Measurements from ENCODE around the gene COL4A1.
"Not testable (repeated sequence)": the region's sequence is repeated elsewhere in the genome, so short reads cannot be mapped to it uniquely, and the experiment has no call there.

The COL4A1 gene

DNA sequence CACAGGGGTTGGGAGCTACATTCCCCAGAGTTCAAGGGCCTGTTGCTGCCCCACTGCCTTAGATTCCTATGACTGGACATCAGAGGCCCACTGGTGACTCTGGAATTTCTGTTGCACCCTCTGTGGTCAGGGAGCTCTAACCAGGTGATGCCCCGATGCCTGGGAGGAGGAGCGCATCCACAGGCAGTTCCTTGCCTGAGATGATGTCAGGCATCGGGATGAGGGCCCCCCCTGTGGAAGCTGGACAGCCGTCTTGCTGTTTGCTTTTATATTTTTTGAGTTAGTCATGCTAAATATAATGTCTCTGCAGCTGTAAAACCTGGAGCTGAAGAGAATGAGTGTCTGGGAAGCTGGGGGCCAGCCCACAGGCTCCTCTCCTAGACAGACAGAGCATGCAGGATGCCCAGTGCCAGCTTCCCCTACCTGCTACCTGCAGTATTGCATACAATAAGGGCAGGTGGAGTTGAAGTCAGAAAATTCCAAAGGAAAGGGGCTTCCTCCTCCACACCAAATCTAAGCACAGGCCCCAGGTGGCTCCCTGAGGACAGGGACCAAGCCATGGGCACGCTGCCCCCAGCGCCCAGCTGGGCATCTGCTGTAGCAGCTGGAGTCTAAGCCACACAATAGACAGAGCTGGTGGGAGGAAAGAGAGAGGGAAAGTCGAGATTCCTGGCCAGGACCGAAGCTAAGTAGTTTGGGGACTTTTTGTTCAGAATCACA lies 16.4 kb upstream of the COL4A1 start:
- no peak for DNase-seq (ENCODE audit: low spot score)

DNA sequence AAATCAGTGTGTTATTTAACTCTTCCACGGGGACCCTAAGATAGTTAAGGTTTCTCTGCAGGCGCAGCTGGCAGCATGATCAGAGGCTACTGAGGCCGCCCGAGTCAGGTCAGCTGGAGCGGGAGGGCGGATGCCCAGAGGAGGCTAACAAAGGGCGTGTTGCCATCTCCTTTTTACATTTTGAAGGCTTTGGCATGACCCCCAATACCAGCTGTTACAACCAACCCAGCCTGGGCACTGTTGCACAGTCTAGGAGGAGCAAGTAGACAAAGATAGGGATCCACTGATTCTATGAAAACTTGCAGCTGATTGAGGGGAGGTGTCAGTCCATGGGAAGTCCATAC lies 15.8 kb upstream of the COL4A1 start:
- DNase-seq (ENCODE audit: low spot score), result no peak

DNA sequence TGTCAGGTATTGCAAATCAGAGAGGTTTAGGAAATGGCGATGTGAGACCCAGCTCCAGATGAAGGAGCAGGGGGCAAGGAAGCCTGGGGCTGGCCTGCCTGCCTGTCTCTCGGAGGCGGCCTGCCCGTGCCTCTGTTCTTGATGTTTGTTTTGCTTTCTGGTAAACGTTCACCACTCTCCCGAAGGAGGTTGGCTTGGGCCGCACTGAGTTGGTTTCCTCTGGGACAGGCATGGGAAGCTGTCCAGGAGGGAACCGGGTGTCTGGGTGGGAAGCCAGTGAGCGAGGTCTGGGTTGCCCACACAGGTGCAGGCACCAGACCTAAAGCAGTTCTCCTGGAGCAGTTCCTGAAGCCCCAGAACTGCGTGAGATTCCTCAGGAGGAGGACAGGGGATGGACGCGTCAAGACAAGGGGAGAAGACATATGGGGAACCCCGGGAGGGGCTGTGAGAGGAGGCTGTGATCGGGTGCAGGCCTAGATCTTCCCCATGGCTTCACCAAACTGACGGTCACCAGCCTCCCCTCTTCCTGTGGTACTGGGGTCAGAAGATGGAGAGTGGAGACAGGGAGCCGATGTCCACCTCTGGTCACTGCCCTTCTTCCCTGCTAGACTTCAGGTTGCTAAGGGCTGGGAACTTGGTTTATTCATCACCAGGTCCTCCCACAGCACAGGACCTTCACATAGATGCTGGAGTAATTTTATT lies 15.3 kb upstream of the COL4A1 start:
- no peak for DNase-seq (ENCODE audit: low spot score)

DNA sequence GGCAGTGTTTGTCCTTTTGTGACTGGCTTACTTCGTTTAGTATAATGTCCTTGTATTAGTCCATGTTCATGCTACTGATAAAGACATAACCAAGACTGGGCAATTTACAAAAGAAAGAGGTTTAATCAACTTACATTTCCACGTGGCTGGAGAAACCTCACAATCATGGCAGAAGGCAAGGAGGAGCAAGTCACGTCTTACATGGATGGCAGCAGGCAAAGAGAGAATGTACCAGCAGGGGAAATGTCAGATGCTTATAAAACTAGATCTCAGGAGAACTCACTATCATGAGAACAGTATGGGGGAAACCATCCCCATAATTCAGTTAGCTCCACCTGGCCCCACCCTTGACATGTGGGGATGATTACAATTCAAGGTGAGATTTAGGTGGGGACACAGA lies 14.6 kb upstream of the COL4A1 start:
- DNase-seq (ENCODE audit: low spot score), result not testable (repeated sequence)

DNA sequence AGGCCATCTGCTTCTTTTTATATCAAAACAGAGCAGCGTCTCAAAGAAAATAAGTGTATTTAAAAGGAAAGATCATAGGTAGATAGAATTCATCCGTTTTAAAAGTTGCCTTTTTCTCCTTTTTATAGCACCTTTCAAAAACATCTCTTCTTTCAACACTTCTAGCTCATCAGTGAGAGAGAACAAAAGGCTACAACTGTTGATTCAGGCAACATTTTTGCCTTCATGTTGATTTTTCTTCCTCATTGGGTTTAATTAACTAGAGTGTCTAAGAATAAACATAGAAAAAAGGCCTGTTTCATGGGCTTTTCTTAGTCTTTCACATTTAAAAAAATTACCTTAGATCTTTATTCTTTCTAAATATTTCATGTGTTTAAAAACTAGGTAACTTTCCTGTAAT lies 13.7 kb upstream of the COL4A1 start:
- DNase-seq (ENCODE audit: low spot score), result no peak

DNA sequence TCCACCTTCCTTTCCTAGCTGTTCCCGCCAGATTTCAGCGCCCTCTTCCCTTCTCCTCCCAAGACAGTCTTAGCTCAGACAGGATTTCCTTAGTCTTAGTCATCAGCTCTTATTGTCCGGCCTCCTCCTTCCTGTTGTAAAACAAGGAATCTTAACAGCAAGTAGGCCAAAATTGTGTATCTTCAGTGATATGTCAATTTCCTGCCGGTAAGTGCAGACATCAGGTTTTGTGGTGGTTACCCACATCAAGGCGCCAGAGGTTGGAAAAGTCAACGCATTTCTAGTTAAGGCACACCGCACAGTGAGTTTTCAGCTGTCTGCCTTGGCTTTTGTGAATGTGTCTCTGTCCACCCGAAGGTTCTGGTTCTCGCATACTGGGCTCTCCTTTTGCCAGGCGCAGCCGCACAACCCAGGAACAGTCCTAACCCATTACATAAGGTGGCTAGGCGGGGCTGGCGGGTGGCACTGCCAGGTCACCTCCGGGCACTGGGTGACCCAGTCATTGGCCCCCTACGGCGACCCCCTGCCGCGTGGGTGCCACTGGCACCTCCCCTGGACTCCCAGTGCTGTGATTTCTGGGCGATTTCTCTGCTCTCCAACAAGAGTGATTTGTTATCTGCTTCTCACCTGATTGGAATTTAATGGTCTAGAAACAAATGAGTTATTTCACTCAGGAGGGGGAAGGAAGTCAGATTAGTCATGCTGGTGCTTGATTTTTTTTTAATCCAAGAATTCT lies 13.0 kb upstream of the COL4A1 start:
- DNase-seq (ENCODE audit: low spot score), result no peak

DNA sequence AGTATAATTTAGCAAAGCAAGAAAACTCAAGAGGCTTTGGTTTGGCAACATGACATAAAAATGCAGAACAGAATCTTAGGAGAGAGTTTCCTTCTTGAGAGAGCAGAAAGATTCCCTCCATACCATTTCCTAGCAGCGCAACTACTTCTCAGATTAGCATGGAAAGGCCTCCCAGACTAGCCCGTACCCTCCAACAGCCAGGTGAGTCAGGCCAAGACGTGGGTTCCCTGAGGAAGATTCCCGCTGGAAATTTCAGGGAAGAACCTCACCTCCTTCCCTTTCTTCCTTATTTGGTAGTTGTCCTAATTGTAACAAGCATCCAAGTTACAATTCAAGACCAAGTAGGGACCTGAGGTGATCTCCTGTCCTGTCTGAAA lies 12.4 kb upstream of the COL4A1 start:
- no peak for DNase-seq (ENCODE audit: low spot score)

DNA sequence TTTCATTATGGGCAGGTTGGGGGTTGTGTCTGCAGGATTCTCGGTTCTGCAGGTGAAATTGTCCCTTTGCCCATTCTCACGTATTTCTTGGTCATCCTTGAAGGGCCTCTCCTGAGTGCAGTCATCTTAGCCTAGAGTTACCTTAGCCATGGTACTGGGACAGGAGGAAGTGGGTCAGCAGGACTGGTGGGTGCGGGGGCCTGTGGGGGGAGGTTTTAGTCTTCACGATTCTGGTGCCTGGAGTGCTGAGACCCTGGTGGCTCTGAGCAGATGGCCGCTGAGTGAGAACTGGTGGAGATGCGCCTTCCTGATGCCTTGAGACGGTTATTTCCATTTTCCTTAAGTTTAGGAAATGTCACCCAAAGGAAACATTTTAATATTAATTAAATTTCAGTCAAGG lies 12.0 kb upstream of the COL4A1 start:
- no peak for DNase-seq (ENCODE audit: low spot score)

DNA sequence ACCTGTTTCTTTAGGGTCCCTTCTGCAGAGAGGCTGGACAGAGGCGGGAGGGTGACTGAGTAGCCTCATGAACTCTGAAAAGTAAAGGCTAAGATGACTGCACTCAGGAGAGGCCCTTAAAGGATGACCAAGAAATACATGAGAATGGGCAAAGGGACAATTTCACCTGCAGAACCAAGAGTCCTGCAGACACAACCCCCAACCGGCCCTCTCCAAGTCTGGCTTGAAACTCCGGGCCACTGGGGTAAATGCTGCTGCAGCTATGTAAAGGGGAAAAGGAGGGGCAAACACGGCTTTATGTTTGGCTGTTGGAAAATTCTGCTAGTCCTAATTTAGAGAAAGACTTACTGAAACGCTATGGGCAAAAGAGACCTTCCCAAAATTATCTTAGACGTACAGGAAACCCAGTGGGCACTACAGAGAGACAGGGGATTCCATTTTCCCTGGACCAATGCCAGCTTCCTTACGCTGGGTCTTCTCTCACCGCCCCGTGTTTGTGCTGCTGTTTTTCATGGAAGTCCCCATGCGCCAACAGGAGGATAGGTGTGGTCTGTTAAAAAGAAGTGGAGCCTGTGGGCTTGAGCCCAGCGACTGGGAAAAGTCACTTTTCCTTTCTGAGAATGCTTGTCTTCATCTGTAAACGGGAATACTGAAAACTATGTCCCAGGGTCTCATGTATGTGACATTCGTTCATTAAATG lies 10.7 kb upstream of the COL4A1 start:
- no peak for DNase-seq (ENCODE audit: low spot score)

DNA sequence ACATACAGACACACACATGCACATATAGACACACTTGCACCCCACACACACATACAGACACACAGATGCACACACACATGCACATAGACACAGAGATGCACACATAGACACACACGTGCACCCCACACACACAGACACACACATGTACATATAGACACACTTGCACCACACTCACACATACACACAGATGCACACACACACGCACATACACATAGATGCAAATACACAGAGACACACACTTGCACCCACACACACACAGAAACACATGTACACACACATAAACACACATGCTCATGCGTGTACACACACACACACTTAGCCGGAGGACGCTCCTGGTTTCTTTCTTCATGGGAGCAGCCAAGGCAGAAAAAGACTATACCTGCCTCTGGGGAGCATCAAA lies 10.1 kb upstream of the COL4A1 start:
- DNase-seq (ENCODE audit: low spot score), result no peak

DNA sequence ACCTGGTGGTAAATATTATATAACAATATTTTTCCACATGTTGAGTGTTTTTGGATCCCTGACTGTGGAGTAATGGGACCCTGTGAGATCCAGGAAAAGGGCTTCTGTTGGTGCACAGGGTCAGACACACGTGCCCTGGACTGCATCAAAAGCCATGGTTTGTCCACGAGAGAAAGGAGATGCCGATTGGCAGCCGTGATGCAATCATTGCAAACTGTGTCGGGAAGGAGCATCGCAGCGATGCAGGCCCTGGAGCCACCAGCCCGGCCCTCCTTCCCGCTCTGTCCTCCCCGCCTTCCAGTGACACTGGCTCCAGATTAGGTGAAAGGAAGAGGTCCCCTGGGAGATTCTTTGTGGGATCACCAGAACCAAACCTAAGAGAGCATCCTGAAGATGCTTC lies 9.2 kb upstream of the COL4A1 start:
- DNase-seq (ENCODE audit: low spot score), result no peak

DNA sequence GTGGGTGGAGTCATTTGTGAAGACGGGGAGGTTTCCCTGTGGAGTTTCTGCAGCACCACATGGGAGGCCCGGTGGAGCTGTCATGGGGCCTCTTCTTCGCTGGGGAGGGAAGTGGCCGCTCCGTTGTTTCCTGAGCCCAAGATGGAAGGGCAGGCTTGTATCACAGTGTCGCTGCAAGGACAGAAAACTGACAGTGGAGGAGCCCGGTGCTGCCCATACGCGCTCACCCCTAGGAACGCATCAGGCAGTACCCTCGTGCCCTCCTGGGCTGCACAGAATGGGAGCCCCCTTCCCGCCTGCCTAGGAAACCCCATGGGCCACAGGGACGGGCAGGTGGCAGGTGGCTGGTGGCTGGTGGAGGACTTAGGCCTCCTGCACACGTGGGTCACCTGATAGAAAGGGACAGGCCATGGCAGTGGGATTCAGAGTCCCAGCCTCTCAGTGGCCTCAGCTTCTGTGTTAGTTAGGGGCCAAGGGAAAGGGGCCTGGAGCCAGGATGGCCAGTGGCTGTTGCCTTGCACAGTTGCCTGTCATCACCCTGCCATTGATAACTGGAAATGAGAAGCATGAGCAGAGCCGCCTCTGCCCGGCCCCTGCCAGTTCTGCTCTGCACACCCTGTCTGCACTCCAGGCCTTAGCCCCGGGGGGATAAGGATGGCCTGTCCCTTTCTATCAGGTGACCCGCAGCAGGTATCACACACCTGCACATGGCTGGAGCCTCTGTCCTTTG lies 7.7 kb upstream of the COL4A1 start:
- DNase-seq (ENCODE audit: low spot score), result no peak

DNA sequence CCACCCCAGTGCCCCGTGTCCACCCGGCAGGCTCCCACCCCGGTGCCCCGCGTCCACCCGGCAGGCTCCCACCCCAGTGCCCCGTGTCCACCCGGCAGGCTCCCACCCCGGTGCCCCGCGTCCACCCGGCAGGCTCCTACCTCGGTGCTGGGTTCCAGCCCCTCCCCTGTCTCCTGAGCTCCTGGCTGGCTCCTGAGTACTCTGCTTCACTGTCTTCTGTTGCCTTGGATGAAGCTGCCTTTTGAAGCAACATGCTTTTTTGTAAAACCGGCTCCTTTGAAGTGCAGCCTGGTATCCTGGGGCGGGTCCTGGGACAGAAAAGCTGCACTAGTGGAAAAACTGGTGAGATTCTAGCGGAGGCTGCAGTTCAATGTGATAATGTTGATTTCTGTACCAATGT lies 6.8 kb upstream of the COL4A1 start:
- DNase-seq (ENCODE audit: low spot score), result not testable (repeated sequence)

DNA sequence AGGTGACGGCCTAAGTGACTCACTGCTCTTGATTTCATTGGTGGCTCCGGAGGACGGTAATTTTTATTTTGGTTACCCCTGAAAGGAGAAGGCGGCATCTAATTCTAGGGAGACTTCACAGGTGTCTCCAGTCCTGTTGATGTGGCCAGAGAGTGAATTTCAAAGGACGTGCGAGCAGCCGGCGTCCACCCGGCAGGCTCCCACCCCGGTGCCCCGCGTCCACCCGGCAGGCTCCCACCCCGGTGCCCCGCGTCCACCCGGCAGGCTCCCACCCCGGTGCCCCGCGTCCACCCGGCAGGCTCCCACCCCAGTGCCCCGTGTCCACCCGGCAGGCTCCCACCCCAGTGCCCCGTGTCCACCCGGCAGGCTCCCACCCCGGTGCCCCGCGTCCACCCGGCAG lies 6.3 kb upstream of the COL4A1 start:
- not testable (repeated sequence) for DNase-seq (ENCODE audit: low spot score)

DNA sequence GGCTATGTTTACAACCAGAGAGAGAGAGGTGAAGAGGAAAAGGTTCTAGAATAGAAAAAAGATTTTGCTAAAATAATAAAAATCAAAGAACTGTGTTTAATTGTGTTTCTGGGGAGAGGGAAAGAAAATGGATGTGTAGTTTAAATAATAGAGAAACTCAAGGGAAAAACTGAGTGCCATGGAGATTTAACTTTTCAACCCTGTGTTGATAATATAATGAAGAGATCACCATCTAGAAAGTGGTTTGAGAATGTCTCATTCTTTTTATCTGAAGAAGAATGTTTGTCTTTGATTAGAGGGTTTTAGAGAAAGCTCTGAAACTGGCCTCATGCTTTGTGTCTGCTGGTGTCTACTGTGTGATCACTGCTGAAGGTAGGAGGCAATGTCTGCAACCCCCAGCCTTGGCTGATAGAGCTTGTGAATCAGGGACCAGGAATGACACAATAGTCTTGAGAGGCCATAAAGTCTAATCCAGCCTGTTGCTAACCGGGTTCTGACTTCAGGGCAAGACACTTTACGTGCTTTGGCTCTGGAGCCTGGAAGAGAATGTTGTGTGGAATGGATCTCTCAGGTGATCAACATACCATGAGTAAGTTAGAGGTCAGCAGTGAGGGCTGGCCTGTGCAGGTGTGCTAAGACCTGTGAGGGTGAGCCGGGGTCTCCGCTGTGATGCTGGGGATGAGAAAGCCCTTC lies 5.5 kb upstream of the COL4A1 start:
- DNase-seq (ENCODE audit: low spot score), result no peak

DNA sequence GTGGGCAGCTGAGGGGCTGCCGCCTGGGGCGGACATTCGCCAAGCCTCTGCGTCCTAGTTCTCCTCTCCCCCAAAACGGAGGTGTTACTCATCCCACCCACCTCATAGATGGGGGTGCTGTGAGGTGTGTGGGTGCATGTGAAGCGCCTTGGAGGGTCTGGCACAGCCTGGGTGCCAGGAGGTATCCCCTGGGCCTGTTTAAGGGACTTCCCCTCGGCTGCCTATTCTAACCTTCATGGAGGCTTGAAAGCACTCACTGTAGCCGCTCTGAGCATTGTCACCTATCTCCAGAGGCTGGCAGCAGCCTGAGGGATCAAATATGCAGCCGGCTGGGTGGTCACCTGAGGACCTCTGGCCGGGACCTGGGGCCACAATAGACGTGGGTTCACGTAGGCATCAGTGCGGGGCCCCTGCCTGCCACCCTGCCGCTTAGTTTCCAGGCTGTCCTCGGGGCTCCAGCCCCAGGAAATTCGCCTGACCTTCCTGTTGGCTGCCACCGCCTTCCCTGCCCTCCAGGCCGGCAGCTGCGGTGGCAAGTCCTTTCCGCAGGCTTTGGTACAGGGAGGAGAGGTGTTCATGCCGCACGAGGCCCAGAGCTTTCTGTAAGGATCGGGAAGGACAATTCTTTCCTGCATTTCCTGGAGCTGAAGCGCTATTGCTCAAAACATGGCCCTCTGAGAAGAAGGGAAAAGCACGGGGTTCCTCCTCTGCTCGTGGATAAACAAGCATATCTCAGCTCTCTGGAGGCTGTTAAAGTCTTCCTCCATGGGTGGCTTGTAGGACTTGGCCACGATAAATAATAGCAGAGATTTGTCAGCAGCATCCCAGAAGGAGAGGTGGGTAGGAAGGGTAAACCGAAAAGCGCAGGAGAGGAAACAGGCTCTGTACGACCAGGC lies 4.7 kb upstream of the COL4A1 start:
- DNase-seq (ENCODE audit: low spot score), result no peak

DNA sequence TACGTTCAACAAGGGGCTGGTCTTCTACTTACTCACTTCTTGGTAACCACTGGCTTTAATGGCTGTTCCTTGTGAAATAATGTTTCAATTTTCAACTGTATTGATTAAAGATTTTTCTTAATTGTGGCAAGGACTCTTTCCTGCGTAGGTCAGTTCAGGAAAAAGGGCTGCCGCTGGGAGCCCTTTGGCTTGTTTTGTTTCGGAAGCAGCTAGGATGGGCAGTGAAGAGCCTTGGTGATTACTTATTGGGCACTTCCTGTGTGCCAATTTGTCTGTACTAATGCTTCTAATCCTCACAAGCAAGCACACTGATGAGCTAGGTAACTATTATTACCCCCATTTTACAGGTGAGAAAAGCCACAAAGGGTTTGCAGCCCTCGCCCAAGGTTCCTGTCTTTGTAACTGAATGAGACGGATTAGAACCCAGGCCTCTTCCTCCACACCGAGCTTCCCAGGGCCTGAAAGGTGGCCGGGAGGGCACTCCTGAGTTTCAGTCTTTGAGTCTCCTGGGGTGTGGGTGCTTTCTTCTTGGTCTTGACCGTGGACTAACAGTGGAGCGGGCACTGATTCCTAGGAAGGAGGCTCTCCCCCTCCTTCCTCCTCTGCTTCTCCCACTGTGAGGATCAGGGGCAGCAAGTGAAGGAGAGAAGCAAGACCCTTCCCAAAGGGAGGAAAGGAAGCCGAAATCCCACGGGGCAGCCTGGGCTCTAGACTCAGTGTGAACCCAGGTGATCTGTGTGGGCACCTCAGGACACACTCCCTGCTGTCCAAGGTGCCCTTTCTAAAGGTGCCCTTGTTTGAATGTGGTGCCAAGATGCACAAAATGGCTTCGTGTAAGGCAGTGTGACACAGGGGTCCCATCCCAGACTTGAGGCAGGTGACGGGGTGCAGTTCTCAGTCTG lies 3.8 kb upstream of the COL4A1 start:
- DNase-seq (ENCODE audit: low spot score), result no peak

DNA sequence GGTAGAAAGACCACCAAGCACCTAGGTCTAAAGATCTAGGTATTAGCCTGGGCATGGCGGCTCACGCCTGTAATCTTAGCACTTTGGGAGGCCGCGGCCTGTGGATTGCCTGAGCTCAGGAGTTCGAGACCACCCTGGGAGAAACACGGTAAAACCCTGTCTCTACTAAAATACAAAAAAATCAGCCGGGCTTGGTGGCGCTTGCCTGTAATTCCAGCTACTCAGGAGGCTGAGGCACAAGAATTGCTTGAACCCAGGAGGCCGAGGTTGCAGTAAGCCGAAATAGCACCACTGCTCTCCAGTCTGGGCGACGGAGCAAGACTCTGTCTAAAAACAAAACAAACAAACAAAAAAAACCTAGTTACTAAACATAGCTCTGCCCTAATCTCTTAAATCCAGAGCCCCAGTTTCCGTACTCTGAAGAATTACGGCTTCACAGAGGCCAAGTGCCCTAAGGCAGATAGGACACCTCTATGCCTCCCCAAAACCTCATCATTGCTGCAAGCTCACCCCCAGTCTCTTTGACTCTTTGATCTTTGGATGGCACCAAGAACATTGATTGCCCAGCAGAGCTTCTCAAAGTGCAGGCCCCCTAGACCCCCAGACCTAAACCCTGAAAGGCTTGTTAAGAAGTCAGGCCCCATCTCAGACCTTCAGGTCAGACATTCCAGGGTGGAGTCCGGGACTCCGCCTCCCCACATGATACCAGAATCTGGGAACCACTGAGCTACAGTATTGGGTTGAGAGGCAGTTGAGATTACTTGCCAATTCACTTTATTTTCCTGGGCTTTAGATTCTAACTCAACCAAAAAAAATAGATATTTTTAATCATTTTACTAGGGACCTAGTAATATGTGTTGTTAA lies 2.9 kb upstream of the COL4A1 start:
- no peak for DNase-seq (ENCODE audit: low spot score)
